T-helper 2 cell treated with Interferon-gamma antibody and Interleukin-4, amounts not matched to agents 5 μg/mL and 100 μg/mL, for 36 hours (primary cell): ENCODE results near the gene GTPBP1.
A peak's percentile ranks its signal among the peaks of the same experiment; 100 is the strongest.

ENCODE experiments used
- DNase-seq: peaks from one replicate; pipeline ENCODE4 v3.0.0; 2021; ENCODE audit warnings: low spot score
- H3K27ac Mint-ChIP-seq: one replicate; pipeline ENCODE4 v1.8.0; 2021; ENCODE audit warnings: mild to moderate bottlenecking, mixed read lengths
- H3K27me3 Mint-ChIP-seq: one replicate; pipeline ENCODE4 v1.8.0; 2021; ENCODE audit warnings: low read depth, mixed read lengths
- H3K36me3 Mint-ChIP-seq: one replicate; pipeline ENCODE4 v1.8.0; 2021; ENCODE audit warnings: low read depth, mixed read lengths
- H3K4me1 Mint-ChIP-seq: one replicate; pipeline ENCODE4 v1.8.0; 2021; ENCODE audit warnings: low read depth, mixed read lengths
- H3K4me3 Mint-ChIP-seq: one replicate; pipeline ENCODE4 v1.8.0; 2022; ENCODE audit warnings: mild to moderate bottlenecking, moderate library complexity, mixed read lengths
- H3K9me3 Mint-ChIP-seq: one replicate; pipeline ENCODE4 v1.8.0; 2021; ENCODE audit warnings: mixed read lengths

The GTPBP1 gene

DNA sequence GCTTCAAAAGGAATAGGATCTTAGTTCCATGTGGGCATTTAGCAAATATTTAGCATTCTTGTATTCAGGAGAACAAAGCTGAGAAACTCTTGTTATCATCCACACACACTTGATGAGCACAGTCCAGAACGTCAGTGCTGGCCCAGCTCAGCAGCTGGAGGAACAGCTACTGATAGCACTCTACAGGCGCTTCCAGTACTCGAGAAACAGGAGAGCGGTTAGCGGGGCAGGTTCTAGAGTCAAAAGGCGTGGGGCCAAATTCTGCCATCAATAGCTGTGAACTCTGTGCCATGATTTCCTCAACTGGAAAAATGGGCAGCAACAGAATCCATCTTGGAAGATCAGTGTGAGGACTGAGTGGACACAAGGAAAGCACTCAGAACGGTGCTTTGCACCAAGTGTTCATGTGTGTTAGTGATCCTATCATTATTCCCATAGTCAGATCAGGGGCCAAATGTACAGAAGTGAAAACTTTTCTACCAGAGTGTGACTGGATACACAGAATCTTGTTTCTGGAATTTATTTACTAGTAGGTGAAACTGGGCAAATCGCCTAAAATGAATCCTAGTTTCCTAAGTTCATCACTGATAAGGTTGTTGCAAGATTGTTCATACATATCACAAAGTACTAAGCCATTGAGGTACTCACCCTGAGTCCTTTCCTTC is 8.2 kb upstream of the GTPBP1 start:
- Mint-ChIP-seq H3K36me3 (peaks cover 44% of the 10 kb centered on the region), H3K4me3 (peak overlapping the region; percentile 94), H3K27ac (peak overlapping the region; percentile 89), H3K27me3 (no peaks in the 10 kb centered on the region), H3K9me3 (no peaks in the 10 kb centered on the region), H3K4me1 (peaks cover 51% of the 10 kb centered on the region)
- DNase-seq = no peak

GRCh38 chr22:38698407-38699094 is 7.2 kb upstream of the GTPBP1 start:
- Mint-ChIP-seq H3K36me3 (peaks cover 35% of the 10 kb centered on the region), H3K27ac (peak overlapping the region; percentile 89), H3K27me3 (no peaks in the 10 kb centered on the region), H3K4me1 (peaks cover 46% of the 10 kb centered on the region), H3K9me3 (no peaks in the 10 kb centered on the region), H3K4me3 (peak overlapping the region; percentile 94)
- no peak for DNase-seq

GRCh38 chr22:38699143-38699542 is 6.6 kb upstream of the GTPBP1 start:
- Mint-ChIP-seq H3K4me3 (peak overlapping the region; percentile 94), H3K36me3 (peaks cover 33% of the 10 kb centered on the region), H3K27me3 (no peaks in the 10 kb centered on the region), H3K4me1 (peaks cover 50% of the 10 kb centered on the region), H3K9me3 (no peaks in the 10 kb centered on the region), H3K27ac (peak overlapping the region; percentile 89)
- no peak for DNase-seq

DNA sequence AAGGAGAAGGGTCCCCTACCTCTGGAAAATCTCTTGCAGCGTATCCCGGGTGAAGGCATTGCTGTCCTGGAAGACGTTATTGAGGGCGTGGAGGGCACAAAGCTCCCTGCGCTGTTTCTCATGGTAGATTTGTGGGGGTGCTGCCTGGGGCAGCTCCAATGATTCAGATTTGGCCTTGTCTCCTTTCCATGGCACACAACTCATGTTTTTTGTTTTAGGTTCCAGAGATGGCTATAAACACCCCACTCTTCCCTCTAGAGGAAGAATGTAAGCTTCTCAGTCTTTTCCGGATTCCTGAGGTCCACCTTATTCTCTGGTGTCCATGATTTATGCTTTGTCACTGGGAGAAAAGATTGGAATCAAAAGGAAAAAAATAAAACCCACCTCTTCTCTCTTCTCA is 6.0 kb upstream of the GTPBP1 start:
- Mint-ChIP-seq H3K27me3 (no peaks in the 10 kb centered on the region), H3K9me3 (no peaks in the 10 kb centered on the region), H3K4me1 (peaks cover 54% of the 10 kb centered on the region), H3K27ac (peak overlapping the region; percentile 89), H3K4me3 (peak overlapping the region; percentile 94), H3K36me3 (peaks cover 29% of the 10 kb centered on the region)
- DNase-seq = no peak

- Mint-ChIP-seq H3K27me3 (no peaks in the 10 kb centered on the region), H3K4me1 (peaks cover 54% of the 10 kb centered on the region)
- no peak for DNase-seq
Measured at GRCh38 chr22:38700270-38700788, 5.4 kb upstream of the GTPBP1 start.

GRCh38 chr22:38700789-38701628 is 4.7 kb upstream of the GTPBP1 start, which contains the start of gene JOSD1:
Gene JOSD1, minus strand, starts transcription at chr22:38700943. Its CDS starts 956 bp downstream, at chr22:38699987.
- Mint-ChIP-seq H3K4me1 (peaks cover 54% of the 10 kb centered on the region), H3K9me3 (no peaks in the 10 kb centered on the region), H3K27me3 (no peaks in the 10 kb centered on the region), H3K4me3 (peak within 1 kb of the TSS; percentile 96), H3K27ac (peak within 1 kb of the TSS; percentile 100), H3K36me3 (peaks cover 23% of the 10 kb centered on the region)
- DNase-seq = peak; percentile 98

More at GRCh38 chr22:38700270-38700788, 5.4 kb upstream of the GTPBP1 start:
- Mint-ChIP-seq H3K4me3 (peak overlapping the region; percentile 96), H3K9me3 (no peaks in the 10 kb centered on the region), H3K36me3 (peaks cover 24% of the 10 kb centered on the region), H3K27ac (peak overlapping the region; percentile 100)

- peak overlapping the region; percentile 94 for H3K4me3 Mint-ChIP-seq
- H3K36me3 Mint-ChIP-seq = peaks cover 28% of the 10 kb centered on the region
- H3K4me1 Mint-ChIP-seq = peaks cover 51% of the 10 kb centered on the region
- DNase-seq = peak; percentile 23
- peak overlapping the region; percentile 100 for H3K27ac Mint-ChIP-seq
- H3K9me3 Mint-ChIP-seq = no peaks in the 10 kb centered on the region
- no peaks in the 10 kb centered on the region for H3K27me3 Mint-ChIP-seq
Measured at GRCh38 chr22:38704654-38705234, 1.0 kb upstream of the GTPBP1 start.

GRCh38 chr22:38706101-38706900 is 557 bp downstream of the GTPBP1 start:
- Mint-ChIP-seq H3K27me3 (no peaks in the 10 kb centered on the region), H3K9me3 (no peaks in the 10 kb centered on the region), H3K4me1 (peaks cover 55% of the 10 kb centered on the region), H3K36me3 (peaks cover 35% of the 10 kb centered on the region), H3K4me3 (peak overlapping the region; percentile 96), H3K27ac (peak overlapping the region; percentile 91)
- DNase-seq = peak; percentile 39

GRCh38 chr22:38706901-38707195 is 1.1 kb downstream of the GTPBP1 start:
- no peaks in the 10 kb centered on the region for H3K9me3 Mint-ChIP-seq
- H3K27ac Mint-ChIP-seq = peak overlapping the region; percentile 91
- H3K4me3 Mint-ChIP-seq = peak overlapping the region; percentile 96
- no peak for DNase-seq
- no peaks in the 10 kb centered on the region for H3K27me3 Mint-ChIP-seq
- H3K36me3 Mint-ChIP-seq = peaks cover 35% of the 10 kb centered on the region
- peaks cover 52% of the 10 kb centered on the region for H3K4me1 Mint-ChIP-seq

GRCh38 chr22:38707346-38707745 is 1.6 kb downstream of the GTPBP1 start:
- H3K27me3 Mint-ChIP-seq = no peaks in the 10 kb centered on the region
- H3K27ac Mint-ChIP-seq = peak overlapping the region; percentile 91
- H3K4me1 Mint-ChIP-seq = peaks cover 56% of the 10 kb centered on the region
- DNase-seq = no peak
- H3K36me3 Mint-ChIP-seq = peaks cover 38% of the 10 kb centered on the region
- H3K9me3 Mint-ChIP-seq = no peaks in the 10 kb centered on the region
- peak overlapping the region; percentile 96 for H3K4me3 Mint-ChIP-seq

DNA sequence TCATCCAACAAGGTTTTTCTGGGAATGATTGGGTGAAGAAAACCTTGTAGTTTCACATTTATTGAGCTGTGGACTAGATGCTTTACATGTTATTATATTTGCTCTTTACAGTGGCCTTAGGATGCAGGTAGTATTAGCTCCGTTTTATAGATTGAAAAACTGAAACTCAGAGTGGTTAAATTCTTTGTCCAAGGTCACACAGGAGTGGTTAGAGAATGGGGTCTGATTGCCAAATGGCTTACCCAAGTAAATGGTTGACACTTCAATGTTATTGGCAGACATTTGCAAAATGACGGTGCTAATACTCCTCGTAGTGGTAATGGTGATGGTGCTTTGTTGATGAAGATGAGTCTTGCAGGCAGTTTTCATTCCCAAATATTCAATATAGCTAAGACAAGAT is 2.2 kb downstream of the GTPBP1 start:
- DNase-seq = no peak
- Mint-ChIP-seq H3K4me1 (peaks cover 58% of the 10 kb centered on the region), H3K27me3 (no peaks in the 10 kb centered on the region), H3K4me3 (peak overlapping the region; percentile 96), H3K27ac (peak overlapping the region; percentile 8), H3K9me3 (no peaks in the 10 kb centered on the region), H3K36me3 (peaks cover 40% of the 10 kb centered on the region)

GRCh38 chr22:38709306-38709705 is 3.6 kb downstream of the GTPBP1 start:
- Mint-ChIP-seq H3K27ac (no peak overlapping the region), H3K9me3 (no peaks in the 10 kb centered on the region), H3K27me3 (no peaks in the 10 kb centered on the region), H3K4me3 (peak overlapping the region; percentile 58), H3K36me3 (peaks cover 43% of the 10 kb centered on the region), H3K4me1 (peaks cover 57% of the 10 kb centered on the region)
- no peak for DNase-seq

GRCh38 chr22:38710351-38710750 is 4.6 kb downstream of the GTPBP1 start:
- H3K36me3 Mint-ChIP-seq = peaks cover 43% of the 10 kb centered on the region
- H3K9me3 Mint-ChIP-seq = no peaks in the 10 kb centered on the region
- no peak overlapping the region for H3K27ac Mint-ChIP-seq
- H3K4me1 Mint-ChIP-seq = peaks cover 57% of the 10 kb centered on the region
- DNase-seq = no peak
- H3K4me3 Mint-ChIP-seq = no peak overlapping the region
- no peaks in the 10 kb centered on the region for H3K27me3 Mint-ChIP-seq
